Testis (tissue), 2 donors: ENCODE data around the gene GOT2.

ENCODE experiments used
- POLR2A ChIP-seq: fragments of 450-650 bp; IDR thresholded peaks from one replicate; pipeline ENCODE4 v1.6.1; 2017; ENCODE audit warnings: antibody characterized with exemption, mild to moderate bottlenecking, moderate library complexity
- TF ChIP-seq, protein P1 (sequence below), 3 experiments: fragments of 450-650 bp in 2 of 3; fragments of 200-600 bp in 1 of 3; sonication (generic) in 1 of 3; IDR thresholded peaks; one replicate each; pipeline ENCODE4 v1.5.1; 2016 to 2019; ENCODE audit warnings: antibody characterized with exemption in 3 of 3, mild to moderate bottlenecking in 2 of 3, moderate library complexity in 1 of 3

DNA sequence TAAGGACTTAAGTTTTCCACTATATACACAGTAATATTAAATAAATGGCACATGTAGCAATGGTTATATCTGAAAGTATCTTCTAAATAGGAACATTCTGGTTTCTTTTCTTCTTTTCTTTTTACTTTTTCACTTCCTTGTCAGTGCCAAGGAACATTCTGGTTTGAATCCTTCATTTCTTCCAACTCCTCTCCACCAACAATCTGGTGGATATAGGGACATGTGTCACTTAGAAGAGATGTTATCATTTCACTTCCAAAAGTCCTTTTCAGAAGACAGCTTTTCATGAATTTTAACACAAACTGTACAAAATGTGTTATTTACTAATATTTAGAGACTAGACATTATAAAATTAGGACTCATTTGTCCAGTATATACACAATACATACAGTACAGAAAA lies 7.9 kb upstream of the GOT2 start:
- TF ChIP-seq, protein P1, sequence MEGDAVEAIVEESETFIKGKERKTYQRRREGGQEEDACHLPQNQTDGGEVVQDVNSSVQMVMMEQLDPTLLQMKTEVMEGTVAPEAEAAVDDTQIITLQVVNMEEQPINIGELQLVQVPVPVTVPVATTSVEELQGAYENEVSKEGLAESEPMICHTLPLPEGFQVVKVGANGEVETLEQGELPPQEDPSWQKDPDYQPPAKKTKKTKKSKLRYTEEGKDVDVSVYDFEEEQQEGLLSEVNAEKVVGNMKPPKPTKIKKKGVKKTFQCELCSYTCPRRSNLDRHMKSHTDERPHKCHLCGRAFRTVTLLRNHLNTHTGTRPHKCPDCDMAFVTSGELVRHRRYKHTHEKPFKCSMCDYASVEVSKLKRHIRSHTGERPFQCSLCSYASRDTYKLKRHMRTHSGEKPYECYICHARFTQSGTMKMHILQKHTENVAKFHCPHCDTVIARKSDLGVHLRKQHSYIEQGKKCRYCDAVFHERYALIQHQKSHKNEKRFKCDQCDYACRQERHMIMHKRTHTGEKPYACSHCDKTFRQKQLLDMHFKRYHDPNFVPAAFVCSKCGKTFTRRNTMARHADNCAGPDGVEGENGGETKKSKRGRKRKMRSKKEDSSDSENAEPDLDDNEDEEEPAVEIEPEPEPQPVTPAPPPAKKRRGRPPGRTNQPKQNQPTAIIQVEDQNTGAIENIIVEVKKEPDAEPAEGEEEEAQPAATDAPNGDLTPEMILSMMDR (IDR thresholded peaks at IDR 0.05): no peak
- no peak for TF ChIP-seq POLR2A
